ENCODE measurements around the gene MCC.
"Not testable (repeated sequence)": the region's sequence is repeated elsewhere in the genome, so short reads cannot be mapped to it uniquely, and the experiment has no call there.

The MCC gene

DNA sequence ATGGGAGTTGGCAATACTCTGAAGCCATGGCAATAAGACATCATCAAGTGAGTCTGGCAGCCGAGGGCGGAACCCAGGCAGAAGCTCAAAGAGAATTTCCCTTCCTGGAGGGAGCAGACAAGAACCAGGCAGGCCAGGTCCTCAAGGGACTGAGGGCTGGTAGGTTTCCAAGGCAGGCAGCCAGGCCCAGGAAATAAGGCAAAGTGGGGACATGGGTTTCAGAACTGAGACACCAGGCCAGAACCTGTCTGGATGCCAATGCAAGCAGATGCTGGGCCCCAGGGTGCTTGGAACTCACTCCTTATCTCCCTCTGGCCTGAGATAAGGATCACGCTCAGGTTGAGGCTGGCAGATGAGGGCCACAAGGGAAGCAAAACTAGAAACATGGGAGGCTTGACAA lies 62.3 kb downstream of the MCC start:
- no peak for DNase-seq (ENCODE audit: low spot score)

DNA sequence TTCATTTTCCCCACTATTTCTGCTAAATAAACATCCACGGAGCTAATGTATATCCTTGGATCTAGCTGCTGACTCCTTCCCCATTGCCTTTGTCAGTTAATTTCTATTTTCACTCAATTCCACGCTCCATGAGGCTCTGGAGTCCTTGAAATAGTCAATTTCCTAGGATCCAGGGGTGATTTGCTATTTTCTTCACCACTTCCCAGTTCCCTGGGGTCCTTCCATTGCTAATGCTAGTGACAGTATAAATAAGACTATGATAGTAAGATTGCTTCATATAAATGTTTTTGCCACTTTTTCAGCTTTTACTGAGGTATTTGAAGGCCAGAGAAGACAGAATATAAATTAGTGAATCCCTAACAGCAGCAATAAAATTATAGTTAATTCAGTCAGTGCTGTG lies 66.6 kb downstream of the MCC start:
- DNase-seq (ENCODE audit: low spot score) = no peak

DNA sequence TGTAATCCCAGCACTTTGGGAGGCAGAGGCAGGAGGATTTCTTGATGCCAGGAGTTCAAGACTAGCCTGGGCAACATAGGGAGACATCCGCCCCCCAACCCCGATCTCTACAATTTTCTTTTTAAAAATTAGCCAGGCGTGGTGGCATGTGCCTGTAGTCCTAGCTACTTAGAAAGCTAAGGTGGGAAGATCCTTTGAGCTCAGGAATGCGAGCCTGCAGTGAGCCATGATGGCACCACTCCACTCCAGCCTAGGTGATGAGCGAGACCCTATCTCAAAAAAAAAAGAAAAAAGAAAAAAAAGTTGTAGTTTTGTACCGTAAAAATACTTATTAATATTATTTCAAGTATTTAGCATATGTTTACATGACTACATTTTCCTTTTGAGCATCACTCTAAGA lies 82.7 kb downstream of the MCC start:
- no peak for DNase-seq (ENCODE audit: low spot score)

GRCh38 chr5:113404269-113404668 lies 84.0 kb downstream of the MCC start:
- DNase-seq (ENCODE audit: low spot score) = no peak

DNA sequence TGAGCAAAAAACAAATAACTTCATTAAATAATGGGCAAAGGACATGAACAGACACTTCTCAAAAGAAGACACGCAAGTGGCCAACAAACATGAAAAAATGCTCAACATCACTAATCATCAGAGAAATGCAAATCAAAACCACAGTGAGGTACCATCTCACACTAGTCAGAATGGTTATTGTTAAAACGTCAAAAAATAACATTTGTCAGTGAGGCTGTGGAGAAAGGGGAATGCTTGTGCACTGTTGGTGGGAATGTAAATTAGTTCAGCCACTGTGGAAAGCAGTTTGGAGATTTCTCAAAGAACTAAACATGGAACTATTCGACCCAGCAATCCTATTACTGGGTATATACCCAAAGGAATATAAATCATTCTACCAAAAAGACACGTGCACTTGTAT lies 90.3 kb downstream of the MCC start:
- DNase-seq (ENCODE audit: low spot score) = not testable (repeated sequence)

DNA sequence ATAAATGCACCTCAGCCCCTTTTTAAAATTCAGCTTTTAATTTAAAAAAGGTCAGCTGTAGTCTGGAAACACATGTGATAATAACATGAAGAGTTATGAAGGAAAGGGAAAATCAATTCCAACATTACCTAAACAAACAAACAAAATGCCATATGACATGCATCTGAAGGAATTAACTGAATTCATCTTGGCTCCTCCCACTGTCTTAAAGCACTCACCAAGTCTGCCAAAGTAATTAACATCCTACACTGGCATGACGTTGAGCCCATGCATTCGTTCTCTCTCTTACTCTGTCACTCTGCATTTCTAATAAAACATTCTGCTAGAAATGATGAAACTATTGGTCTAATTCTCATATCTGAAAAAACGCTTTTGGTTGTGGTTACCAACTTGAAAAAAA lies 91.2 kb downstream of the MCC start:
- no peak for DNase-seq (ENCODE audit: low spot score)

DNA sequence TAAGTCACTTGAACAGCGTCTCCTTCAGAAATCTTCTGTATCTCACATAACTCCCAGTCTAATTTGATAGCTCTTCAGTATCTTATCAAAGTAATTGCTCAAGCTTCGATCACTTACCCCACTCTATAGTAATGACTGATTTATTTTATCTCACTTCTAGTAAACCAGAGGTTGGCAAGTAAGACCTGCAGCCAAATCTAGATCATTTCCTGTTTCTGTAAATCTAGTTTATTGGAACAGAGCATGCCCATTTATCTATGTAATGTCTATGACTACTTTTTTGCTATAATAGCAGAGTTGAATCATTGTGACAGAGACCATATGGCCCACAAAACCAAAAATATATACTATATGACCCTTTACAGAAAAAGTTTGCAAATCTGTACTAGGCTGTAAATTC lies 93.6 kb downstream of the MCC start:
- DNase-seq (ENCODE audit: low spot score) = no peak

- no peak for DNase-seq (ENCODE audit: low spot score)
These were observed 98.0 kb downstream of the MCC start for GRCh38 chr5:113390224-113390623.

DNA sequence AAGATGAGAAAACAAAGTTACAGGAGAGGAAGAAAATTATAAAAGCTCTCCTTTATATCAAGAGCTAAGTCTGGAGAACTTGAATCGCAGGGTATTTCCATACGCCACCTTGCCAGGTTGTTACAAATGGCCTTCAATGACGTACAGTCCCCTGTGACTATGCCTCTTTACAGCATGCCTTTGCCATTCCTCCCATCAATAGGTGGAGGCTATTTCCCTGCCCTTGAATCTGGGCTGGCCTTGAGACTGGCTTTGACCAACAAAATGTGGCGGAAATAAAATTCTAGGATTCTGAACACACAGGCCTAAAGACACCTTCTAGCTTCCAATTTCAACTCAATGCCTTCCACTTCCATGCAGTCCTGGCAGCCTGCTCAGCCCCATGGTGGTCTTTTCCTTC lies 99.1 kb downstream of the MCC start:
- no peak for DNase-seq (ENCODE audit: low spot score)

DNA sequence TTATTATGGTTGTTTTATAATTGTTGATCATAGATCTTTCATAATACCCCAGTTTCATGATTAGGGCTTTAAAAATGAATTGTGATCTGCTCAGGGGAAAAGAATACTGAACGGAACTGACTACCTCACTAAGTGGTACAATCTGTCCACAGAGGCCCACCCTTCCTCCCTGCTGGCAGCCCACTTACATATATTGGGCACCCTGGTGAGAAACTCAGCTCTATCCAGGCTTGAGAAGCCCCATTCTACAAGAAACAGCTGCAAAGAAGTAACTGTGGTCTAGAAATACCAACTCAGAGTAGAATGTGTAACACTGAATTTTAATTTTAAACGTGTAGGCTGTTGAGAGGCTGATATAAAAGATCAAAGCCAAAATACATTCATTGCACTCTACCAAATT lies 100.4 kb downstream of the MCC start:
- no peak for DNase-seq (ENCODE audit: low spot score)

DNA sequence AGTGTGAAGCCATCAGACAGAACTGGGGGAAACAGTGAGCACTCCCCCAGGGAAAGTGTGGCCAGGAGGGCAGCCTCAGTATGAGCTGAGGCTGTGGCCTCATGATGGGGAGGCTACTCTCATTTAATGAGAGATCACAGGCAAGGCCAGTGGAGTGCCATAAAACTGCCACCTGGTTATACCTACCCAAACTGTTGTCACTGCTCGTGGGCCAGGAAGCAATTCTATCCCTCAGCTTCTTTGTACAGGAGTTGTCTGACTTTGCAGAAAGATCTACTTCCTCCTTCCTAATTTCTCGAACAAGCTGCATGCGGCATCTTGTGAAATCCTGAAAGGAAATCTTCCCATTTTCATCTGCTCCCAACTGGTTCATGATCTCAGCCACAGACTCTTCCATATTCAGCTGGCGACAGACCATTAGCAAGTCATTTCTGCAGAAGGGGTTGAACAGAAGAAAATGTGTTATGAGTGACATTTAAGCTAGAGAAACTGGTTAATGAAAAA lies 103.4 kb downstream of the MCC start:
- no peak for DNase-seq (ENCODE audit: low spot score)

- DNase-seq (ENCODE audit: low spot score) = no peak
These were observed 105.5 kb downstream of the MCC start for GRCh38 chr5:113382731-113383130.

DNA sequence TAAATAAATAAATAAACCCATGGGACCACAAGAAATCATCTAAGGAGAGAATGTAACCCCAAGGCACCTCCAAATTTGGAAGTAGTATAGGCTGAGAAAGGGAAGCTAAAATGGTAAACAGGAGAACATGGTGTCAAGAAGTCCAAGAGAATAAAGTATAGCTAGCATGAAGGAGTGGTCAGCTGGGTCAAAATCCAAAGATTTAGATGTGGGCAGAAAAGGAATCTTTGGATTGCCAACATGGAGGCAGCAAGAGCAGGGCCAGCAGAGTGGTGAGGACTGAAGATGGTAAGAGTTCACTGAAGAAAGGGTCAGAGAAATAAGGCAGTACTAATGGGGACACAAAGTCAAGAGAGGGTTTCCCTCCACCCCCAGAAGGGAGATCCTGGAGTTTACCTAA lies 106.5 kb downstream of the MCC start:
- no peak for DNase-seq (ENCODE audit: low spot score)

DNA sequence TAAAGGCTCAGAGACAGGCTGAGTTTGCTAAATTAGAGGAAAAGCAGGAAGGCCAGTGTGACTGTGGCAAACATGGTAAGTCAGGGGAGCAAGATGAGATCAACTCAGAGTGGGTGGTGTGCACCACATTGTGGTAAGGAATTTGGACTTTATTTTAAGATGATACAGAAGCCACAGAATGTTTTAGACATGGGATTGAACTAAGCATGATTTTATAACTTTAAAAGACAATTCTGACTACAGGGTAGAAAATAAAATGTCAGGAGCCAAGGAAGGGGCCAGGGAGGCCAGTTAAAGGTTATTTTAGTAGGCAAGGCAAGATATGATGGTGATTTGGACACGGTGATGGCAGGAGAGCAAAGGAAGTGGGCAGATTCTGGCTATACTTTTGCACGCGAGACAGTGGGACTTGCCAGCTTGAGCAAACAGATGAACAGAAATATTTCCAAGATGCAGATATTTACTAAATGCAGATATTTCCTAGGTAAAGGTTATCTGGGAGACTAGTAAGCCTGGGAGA lies 107.4 kb downstream of the MCC start:
- no peak for DNase-seq (ENCODE audit: low spot score)

GRCh38 chr5:113379936-113380806 lies 108.1 kb downstream of the MCC start:
- no peak for DNase-seq (ENCODE audit: low spot score)

DNA sequence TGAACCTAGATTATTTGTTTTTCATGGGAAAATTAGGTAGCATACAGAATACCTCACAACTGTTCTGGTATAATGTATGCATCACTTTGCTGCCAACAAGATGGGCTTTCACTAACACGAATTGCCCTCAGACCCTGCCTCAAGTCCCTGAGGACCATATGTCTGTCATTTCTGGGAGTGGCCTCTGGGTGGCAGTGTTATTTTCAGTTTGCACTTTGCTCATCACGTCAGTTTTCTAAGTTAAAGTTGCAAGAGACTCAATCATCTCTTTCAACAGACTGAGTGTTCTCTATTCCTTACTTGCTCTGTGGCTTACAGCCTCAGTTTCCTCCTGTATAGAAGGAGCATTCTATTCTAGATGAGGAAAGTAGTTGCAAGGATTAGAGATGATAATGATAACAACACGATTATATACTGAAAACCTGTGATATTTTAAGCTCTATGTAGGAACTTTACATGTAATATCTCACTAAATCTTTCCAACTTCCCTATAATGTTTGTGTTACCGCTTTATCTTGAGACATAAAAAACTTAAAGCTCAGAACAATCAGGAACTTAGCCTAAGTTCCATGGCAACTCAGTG lies 109.2 kb downstream of the MCC start:
- DNase-seq (ENCODE audit: low spot score) = peak; percentile 49

DNA sequence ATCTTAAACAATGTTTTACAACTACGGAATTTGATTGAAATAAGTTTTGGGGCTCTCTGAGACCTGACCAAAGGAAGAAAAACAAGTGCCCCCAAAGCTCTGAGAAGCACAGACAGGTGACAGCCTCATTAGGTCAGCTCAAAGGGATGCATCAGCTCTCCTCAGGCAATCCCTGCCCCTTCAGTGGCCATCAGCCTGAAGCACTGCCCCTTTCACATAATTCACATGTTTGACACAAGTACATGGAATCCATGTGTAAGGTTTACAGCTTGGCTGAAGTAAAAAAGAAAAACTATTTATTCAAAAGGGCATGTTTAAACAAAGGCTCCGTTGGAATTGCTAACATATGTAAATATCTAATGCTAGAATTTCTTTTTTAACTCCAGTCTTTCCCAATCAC lies 109.7 kb downstream of the MCC start:
- DNase-seq (ENCODE audit: low spot score) = no peak

GRCh38 chr5:113378081-113378480 lies 110.2 kb downstream of the MCC start:
- DNase-seq (ENCODE audit: low spot score) = no peak

DNA sequence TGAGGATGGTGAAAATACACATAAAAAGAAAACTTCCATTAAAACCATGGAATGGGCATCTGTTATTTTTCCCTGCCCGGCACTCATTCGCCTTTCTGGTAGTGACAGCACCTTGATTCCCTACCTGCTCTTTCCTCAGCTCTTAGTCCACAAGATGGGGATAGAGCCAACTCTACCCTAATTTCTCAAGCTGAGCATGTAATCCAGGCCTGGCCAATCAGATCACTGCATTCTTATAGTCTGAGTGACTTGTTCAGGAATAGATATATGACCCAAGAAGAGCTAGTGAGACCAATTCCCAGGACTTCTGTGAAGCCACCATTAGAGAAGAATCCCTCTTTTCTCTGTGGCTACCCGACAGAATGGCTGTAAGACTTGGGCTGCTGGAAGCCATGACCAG lies 111.6 kb downstream of the MCC start:
- no peak for DNase-seq (ENCODE audit: low spot score)

- DNase-seq (ENCODE audit: low spot score) = no peak
These were observed 112.7 kb downstream of the MCC start for GRCh38 chr5:113375480-113376060.

DNA sequence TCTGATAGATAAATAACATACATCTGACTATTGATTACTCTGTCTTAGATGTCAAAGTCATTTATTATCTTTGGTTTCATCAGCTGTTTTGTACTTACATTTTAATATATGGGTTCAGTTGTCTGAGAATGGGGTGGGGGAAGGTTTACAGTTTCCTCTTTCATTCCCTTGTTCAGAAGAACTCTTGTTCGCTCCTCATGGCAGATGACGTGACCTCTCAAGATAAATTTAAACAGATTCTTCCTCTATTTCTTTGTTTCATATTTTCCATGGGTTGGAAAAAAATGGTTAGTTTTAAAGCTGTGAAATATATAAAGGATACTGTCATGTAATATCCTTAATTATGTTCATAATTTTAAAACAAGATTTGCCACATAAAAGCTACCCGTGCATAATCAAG lies 114.8 kb downstream of the MCC start:
- no peak for DNase-seq (ENCODE audit: low spot score)

DNA sequence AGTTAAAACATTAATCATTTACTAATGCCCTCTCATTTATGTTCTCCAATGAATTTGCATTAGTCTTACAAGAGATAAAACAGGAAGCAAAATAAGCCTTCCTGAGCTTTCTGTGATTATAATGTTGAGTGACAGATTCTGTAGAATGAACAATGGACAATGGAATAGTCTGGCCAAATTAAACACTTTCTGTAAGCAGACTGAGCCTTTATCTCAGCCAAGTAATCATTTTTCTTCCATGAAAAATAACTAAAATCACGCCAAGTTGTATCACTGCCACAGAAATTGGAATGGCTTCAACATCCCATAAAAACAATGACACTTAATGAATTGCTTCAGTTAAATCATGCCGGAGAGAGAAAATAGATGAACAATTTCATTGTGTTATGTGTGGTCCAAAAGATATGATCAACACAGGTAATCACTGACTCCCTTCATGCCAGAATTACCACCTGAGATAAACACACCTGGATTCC lies 116.5 kb downstream of the MCC start:
- DNase-seq (ENCODE audit: low spot score) = no peak

GRCh38 chr5:113367586-113367985 lies 120.7 kb downstream of the MCC start:
- no peak for DNase-seq (ENCODE audit: low spot score)

Data from hematopoietic multipotent progenitor cell treated with erythropoietin and hydrocortisone succinate and interleukin-3 and kit ligand, for 17 days (in vitro differentiated cells).